GM18858 (cell line): ENCODE results near the gene PAX3.

Experiments used
- ATAC-seq: cut with Tn5 transposase; IDR thresholded peaks from one replicate; pipeline ENCODE4 v1.9.1; 2021; ENCODE audit not compliant: unreplicated experiment

PAX3 gene

DNA sequence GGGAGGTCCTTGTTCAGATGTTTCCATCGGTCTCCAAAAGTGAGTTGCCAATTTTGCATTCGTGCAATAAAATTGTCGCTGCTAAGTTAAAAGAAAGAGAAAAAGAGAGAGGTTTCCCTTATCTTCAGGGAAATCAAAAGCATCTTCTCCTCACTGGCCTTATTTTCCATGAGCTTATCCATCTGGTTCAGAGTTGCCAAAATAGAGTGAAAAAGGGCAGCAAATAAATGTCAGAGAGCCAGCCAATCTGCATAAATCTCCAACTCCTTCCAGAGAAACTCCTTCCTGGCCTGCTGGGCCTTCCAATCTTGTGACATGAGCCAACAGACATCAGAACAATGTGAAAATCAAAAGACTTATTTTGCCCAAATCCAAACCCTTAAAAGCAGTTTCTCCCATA, 28.4 kb downstream of the PAX3 start:
- no peak for ATAC-seq

DNA sequence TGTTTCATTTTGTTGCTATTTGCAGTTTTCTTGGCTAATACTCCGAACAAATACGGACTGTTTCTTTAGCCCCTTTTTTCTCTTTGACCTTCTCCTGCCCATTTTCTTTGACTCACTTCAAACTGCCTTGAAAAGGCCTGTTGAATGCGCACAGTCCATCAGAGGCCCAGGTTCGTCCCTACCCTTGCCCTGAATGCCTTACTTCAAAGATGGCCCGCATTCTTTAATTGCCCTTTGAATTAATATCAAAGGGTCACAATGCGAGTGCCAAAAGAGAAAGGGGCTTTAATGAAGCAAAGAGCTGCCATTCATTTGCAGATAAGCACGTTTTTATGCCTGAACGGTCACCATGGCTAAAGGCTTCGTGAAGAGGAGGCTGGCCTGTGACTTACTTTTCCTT, 29.7 kb downstream of the PAX3 start:
- no peak for ATAC-seq

DNA sequence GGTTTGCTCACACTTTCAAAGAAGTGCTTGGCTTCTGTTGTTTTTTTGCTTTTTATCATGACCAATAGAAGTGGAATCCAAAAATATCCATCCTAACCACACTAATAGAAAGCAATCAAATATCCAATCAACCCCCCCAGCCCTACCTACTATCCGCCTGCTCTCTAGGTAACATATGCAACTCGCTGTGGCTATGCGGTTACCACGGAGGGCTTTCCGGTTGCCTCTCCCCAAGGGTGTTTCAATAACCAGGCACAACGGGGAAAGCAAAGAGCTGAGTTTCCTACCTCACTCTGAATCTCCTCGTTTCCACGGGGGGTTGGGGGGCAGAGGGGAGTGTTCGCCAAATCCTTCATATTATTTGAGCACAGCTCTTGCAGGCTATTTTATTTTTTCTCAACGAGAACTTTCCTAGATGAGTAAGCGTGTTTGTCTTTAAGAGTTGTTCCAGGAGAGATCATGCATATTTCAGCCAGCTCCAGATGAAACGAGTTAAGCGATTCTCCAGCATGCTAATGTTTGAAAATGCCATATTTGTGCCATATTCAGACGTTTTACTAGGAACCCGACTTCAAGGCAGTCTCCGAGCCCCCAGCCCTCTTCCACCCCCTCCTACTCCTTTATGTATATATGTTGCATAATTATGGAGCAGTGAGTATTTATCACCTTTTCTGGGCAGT, 30.3 kb downstream of the PAX3 start:
- no peak for ATAC-seq

DNA sequence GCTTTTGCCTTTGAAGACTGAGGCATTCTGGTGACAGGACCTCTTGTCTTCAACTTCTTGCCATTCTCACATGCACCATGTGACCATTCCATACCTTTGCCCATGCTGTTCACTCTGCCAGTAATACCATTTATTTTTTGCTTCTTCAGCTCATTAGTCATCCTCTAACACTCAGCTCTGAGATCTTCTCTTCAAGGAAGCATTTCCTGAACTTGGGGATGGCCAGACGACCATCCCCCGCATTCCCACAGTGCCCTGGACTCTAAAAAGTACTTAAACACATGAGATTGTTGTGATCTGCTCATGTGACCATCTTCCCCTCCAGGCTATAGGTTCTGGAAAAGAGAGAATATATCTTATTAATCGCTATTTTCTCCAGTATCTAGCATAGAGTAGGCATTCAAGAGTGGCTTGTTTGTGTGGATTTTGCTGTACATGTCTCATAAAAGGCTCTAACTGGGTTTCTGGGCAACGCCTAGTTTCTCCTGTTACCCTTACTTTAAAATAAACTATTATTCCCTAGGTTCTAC, 33.9 kb downstream of the PAX3 start:
- ATAC-seq = no peak

DNA sequence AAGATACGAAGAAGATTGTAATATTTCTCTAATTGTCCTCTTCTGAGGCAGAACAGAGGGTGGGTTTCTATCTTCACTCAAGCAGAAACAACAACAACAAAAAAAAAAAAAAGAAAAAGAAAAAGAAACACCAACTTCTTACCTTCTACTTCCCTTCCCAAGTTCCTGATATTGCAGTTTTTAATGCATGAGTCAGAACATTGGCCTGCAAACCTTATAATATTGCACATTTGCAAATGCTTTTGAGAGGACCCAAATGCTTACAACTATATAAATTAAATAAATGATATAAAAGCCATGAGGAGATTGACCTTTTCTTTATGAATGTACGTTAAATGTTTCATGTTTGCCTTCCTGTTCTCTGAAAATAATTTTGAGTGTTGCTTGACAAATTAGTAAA, 37.3 kb downstream of the PAX3 start:
- ATAC-seq = no peak

DNA sequence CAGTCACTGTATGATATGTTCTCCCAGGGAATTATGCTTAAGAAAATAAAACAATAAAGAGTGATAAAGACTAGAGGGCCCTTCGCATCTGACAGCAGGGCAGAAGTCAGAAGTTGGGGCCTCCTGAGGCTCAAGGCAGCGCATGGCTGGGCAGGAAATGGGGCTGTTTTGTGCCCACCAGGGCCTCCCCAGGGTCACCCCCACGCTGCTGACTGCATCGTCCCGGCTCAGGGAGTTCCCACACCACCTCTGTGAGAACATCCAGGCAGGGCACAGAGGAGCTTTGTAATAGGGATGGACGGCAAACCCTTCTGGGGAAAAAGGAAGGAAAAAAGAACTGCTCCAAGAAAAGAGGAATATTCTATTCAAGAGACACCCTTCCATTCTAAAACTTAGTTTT, 41.2 kb downstream of the PAX3 start:
- ATAC-seq = no peak

DNA sequence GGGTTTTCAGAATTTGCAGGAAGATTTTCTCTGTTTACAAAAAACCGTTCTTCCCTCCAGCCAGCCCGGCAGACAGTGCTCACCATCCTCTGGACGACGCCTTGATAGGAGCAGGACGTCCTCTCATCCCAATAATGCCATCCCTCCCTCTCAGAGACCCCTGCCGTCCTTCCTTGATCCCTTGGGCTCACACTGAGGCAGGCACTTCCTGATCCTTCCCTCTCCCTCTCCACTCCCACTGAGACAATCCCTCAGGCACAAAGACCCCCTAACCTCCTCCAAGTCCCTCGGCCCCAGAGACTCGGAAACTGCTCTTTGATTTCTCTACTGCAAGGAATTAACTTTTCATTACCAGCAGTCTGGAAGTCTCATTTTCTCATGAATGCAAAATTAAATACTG, 42.5 kb downstream of the PAX3 start:
- ATAC-seq = no peak

DNA sequence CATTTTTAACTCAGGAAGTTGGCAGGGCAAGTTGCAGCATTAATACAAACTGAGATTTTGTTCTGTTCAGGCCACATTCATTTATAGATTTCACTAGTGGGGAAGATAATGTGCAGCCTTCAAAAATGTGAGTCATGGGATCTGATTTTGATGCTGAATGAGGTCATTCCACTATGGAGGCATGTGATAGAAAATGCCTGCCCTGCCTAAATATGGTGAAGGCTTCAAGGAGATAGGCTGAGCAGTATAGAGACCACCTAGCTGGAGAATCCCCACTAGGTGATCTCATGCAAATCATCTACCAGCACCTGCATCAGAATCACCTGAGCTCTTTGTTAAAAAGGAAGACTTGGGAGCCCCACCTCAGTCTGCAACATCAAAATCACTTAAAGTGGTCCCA, 43.7 kb downstream of the PAX3 start:
- no peak for ATAC-seq

DNA sequence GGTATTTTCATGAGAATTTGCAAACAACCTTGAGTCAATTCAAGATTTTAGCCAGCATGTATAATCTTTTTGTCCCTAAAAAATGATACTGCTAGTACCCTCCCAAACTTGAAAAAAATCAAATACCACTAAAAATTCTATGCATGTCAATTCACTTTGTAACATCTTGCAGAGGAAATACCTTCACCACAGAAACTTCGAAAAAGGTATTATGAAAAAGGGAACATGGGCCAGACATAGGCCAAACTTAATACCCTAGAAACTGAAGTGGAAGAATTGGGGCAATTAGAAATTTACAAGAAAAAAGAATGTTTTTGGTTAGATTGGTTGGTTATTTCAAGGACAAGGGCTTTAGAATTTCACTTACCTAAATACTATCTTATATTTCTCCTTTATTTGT, 48.5 kb downstream of the PAX3 start:
- no peak for ATAC-seq

DNA sequence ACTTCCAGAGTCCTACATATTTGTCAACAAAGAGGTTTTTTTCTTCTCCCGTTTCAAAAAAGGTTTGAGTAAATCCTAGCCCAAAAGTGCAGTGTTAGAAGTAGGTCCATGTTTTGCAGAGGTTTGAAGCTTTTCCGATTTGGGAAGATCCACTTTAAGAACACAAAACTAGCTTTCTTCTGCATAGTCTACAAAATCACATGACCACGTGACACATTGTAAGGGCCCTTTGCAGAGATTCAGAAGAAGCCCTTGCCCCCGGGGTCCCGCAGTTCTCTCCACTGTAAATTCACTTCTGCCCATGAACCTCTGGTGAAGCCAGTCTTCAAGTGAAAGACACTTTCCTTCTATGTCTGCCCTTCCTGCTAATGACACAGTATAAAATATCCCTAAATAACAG, 49.4 kb downstream of the PAX3 start:
- ATAC-seq = no peak

DNA sequence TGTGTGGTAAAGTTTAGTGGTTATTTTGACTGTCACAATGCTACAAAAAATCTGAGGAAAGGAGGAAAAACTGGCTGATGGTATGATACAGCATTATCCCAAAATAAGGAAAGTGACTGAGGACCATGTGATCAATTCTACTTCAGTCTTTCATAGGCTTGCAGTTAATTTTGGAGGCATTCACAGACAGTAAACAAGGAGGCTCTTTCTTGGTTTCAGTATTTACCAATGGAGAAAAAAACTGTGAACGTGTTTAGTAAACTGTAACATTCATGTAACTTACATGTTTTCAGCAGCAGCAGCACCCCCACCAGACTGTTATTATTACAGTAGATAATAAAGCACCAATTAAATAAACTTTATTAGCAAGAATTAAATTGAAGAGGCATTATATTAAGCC, 50.0 kb downstream of the PAX3 start:
- no peak for ATAC-seq

DNA sequence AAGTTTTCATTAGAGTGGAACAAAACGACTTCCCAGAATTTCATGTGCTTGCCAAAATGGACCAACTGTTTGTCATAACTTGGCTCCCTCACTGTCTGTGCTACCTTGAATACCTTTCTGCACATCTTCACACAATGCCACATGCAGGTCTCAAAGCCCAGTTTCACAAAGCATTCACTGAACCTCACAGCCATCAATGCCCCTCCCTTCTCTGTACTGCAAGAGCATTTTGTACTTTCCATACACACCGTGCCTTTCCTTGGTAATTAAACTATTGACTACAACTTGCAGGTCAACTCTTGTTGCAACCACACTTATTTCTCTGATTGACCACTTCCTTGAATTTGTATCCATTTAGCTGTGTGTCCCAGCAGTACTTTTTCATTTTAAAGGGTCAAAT, 50.5 kb downstream of the PAX3 start:
- ATAC-seq = no peak

DNA sequence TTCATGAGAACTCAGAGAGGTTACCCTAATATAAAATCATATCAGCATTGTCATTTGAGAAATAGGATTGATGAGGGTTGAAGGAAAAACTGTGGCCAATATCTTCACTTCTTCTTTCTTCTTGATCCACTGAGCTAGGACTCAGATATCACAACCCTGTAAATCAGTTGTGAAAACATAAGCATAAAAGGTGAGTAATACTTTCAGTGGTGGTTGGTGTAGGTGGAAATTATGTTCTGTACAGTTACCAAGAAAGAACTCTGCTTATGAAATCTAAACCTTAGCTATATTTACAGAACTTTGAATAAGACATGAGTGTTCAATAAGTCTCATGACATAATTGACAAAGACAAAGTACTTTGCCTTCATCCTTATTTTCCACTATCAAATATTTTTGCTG, 56.3 kb downstream of the PAX3 start:
- peak; percentile 66 for ATAC-seq

DNA sequence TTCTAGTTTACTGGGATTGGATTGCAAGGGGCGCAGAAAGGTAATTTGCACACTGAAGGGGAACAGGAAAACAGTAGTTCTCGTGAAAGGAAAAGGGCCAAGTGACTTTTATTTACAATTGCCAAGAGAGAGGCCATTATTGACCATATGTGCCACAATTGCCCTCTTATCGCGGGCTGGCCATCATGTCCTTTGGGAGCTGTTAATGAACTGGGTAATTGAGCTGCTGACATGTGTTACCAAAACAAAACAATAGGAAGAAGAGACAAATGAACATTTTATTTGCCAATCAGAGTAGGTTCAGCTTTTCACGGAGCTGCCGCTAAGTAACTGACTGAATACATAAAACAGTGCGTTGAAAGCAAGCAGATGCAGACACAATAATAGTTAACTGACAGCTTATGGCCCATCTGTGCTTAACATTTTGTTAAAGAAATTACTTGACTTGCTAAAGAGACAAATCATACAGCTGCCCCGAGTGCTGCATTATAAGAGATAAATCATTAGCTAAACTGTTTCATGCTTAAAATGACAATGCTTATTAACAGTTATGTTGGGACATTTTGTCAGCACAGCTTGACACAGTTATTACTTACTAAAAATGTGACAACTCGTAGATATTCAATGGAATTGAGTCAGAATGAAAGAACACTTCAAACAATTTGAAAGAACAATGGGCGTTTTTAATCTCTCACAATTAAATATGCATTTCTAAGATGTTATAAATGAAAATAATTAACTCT, 57.5 kb downstream of the PAX3 start:
- no peak for ATAC-seq

DNA sequence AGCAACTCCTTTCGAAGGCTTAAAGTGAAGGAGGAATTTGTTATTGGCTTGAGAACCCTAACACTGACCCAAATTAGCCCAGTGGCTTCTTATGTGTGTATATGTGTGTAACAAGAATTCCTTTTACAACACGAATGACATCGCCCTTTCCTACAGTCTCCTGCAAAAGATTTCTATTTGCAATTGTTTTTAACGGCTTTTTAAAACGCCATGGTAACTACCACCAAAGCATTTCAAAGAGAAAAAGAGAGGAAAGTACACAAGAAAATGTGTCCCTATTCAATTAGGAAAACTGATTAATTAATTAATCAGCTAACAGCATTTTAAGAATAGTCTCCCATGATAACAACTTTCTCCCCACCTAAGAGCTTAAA, 58.1 kb downstream of the PAX3 start:
- no peak for ATAC-seq

DNA sequence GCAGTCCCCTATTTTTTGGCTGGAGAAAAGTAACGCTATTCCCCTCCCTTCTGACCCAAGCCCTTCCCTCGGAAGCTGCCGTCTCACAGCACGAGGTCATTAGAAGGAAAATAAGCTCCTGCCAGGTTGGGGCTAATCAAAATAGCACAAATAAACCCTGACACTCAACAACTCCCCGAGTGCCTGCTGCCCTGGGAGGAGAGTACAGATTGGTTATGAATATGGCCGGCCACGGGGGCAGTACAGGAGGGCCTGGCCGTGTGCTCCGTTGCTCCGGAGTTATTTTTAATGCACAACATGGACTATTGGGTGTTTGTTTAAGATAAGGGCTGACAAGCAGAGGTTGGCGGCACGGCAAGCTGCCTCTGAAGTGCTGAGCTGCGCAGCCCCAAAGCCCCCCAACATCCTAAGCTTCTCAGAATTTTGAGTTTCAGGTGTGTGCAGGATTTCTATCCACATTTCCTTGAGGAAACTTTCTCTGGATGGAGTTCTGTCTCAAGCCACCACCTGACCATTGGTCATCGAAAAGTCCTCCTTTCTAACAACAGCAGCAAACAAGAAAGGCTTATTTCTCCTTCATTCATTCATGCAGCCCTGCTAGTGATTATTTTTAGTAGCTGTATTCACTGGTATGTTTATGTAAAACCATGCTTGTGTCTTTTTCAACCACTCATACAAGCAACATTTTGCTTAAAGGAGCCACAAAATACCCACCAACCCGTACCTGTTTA, 58.7 kb downstream of the PAX3 start:
- ATAC-seq = no peak

DNA sequence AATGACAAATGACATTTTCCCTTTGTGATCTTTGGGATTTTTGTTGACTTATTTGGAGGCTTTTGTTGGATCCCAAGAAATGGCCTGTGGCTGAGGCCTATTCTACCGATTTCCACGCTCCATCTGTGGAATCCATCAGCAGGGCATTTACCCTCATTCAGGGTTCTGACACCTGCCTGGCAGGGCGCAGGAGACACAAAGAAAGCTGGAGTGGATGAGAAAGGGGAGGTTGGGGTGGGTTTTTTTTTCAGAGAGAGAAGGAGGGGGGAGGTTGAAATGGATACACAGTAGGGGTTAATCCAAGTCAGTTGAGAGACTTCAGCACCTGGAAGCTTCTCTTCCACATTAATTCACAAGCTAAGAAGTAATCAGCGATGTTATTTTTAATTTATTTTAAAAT, 59.7 kb downstream of the PAX3 start:
- no peak for ATAC-seq

DNA sequence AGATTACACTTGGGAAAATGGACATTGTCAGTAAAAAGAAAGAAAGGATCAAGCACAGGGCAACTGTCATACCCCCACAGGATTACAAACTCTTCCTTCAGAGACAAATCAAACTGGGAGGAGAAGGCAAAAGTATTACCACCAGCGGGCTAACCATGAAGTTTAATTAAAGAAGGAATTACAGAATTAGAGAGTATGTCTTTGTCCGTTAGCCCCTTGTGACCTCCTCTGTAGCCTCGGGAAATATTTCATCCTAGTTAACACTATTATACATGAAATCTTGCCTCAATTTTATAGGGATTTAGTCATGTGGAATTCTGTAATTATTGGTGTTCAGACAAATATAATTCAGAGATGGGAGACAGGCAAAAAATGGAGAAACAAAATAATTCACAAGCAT, 60.7 kb downstream of the PAX3 start:
- no peak for ATAC-seq

DNA sequence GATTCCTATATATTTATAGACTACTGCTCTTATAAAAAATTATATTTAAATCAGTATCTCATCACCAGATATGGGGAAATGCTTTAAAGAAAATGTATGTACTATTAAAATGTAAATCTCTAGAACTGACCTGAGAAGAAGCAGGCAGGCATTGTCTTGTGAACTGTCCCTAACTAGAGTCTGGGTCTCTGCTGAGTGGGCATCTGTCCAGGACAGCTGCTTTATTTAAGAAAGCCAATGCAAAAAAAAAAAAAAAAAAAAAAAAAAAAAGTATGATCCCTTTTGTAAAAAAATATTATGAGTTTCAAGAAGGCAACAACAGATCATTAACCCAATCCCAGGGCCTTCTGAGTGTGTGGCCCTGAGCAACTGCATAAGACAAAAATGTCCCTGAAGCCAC, 66.0 kb downstream of the PAX3 start:
- no peak for ATAC-seq

DNA sequence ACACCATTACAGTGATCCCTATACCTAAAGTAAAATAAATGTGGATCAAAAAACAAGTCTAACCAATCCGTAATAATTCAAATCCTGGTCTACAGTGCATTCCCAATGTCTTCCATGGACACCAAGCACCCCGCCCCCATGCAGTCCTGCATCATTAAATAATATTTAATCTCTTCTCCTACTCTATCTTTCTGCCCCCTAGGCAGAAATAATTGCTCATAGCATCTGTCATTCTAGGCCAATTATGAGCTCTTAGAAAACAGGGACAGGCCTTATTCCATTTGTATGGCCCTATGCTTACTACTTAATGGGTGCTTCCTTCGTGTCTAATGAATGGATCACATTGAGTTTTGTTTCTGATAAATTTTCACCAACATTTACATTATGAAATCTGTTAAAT, 66.4 kb downstream of the PAX3 start:
- no peak for ATAC-seq

DNA sequence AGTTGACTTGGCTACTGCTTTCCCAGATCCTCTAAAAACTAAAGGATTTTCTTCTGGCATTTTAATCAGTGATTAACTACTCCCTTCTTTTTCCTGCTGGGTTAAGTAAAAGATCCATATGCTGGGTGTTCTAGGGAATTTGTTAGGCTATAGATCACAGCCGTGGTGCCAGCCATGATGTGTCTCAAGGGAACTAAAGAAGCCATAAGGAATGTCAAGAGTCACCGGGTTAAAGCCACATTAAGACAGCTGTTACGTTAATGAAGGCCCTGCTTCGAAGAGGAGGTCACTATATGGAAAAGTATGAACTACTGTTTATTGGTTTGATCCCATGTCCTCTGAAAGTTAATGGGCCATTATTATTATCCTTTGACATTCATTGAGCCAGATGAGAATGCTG, 70.7 kb downstream of the PAX3 start:
- ATAC-seq = no peak

DNA sequence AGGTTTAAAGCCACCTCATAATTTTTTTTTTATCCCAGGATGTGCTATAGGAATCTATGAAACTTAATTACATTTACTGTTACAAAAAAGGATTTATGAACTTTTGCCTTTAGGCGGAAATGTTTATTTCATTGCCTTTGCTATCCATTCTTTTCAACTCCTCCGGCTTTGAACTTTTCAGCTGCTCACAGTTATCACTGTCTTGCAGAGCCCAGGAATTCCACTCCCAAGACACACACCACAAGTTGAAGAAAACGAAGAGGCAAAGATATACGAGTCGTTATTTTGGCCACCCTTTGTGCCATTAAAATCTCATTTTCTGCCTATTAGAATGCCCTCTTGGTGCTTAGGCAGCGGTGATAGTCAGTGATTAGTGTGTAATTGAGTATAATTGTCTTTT, 80.0 kb downstream of the PAX3 start:
- no peak for ATAC-seq
